ENCODE data around the gene COL13A1. TPM values are rescaled to one million over a fixed set of nuclear protein-coding genes. Genes with fewer than 3 reads are reported as not detected.

Gene COL13A1
- total RNA-seq, 4 donors from 2014 or later: 0.30 to 2.0 (median 0.86) TPM

DNA sequence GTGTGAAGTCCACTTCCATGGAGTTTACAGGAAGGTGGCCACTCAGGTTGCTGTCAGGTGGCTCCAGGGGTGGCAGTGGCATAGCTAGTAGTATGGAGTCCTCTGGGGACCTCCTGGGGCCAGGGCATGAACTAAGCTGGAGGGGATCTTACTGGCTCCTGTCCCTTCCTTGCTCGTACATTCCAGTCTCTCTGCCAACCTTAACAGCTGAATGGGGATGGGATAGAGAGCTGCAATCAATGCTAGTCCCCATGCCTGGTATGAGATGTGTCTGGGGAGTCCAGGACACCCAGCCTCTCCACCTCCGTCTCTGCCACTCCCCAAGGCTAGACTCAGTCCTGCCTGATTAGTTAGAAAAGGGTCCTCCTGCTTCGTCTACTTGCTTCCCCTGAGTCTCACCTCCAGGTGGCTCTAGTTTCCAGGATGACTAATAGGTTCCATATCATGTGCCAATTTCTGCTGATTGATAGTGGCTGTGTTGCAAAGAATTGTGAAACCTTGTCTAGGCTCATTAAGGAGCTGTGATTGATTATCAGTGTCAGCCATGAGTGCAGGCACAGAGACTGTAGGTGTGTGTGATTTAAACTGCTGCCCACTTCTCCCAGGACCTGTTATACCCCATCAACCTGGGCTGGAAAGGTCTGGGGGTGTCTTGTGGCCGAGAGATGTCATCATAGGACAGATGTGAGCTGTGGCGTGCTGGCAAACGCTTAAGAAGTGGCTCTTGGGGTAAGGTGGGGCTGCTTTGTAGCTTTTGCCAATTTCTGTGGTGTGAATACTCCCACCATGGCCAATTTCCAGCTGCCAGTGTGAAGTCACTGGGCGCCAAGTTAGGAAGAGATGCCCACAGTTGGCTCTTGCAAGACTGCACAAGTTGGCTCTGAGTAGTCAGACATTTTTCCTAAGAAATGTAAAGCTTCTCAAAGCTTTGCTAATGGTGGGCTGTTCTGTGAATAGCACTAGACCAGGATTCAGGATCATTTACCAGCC lies 59.8 kb downstream of the COL13A1 start:
- H3K4me1 ChIP-seq: peaks cover 0 to 4% (median 0%) of the 10 kb centered on the region in 4 donors
- DNase-seq (ENCODE audit: low spot score in 2 of 2): peak in 1 of 2 donors; percentile 9
- TF ChIP-seq CTCF (IDR thresholded peaks at IDR 0.05) (no peak), POLR2A (IDR thresholded peaks at IDR 0.05) (no peak), EP300 (IDR thresholded peaks at IDR 0.05) (peak in 1 of 2 donors; percentile 67)
- no peak overlapping the region for H3K4me3 ChIP-seq
- no peaks in the 10 kb centered on the region for H3K9me3 ChIP-seq
- WGBS, 2 donors: 59 to 65% methylated on average over 7 of the region's 7 CpGs
- no peaks in the 10 kb centered on the region for H3K27me3 ChIP-seq
- no peak overlapping the region for H3K27ac ChIP-seq
- no peaks in the 10 kb centered on the region for H3K36me3 ChIP-seq

DNA sequence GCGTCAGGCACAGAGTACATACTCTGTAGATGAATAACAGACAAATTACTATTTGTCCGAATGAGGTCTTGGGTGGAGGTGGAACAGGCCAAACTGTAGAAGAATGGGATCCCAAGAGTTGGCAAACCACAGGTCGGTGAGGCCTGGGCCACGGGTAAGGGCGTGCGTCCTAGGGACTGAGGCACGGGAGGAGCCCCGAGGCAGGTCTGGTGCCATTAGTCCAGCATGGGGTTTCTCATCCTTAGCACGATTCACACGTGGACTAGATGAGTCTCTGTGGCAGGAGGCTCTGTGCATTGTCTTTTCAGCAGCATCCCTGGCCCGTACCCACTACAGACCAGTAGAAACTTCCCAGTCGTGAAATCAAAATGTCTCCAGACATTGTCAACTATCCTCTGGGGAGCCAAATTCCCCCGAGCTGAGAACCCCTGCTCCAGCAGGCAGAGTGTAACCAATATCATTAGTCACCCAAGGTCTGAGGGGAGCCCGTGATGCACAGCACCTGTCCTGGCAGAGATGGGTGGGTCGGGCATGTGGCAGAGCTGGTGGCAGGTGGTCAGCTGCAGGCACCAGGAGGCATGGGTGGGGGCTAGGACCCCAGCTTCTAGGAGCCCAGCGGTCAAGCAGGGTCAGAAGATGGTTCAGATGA lies 61.3 kb downstream of the COL13A1 start:
- no peak for DNase-seq (ENCODE audit: low spot score in 2 of 2)
- TF ChIP-seq EP300 (IDR thresholded peaks at IDR 0.05): no peak
- TF ChIP-seq CTCF (IDR thresholded peaks at IDR 0.05): no peak
- no peak for TF ChIP-seq POLR2A (IDR thresholded peaks at IDR 0.05)
- no peak overlapping the region for H3K4me3 ChIP-seq
- peaks cover 0 to 3% of the 10 kb centered on the region in 2 donors for H3K27me3 ChIP-seq
- H3K36me3 ChIP-seq: no peaks in the 10 kb centered on the region
- peaks cover 0 to 14% (median 0%) of the 10 kb centered on the region in 4 donors for H3K4me1 ChIP-seq
- WGBS, 2 donors: 91 to 94% methylated on average over 12 to 15 of the region's 16 CpGs
- H3K27ac ChIP-seq: no peak overlapping the region
- H3K9me3 ChIP-seq: no peaks in the 10 kb centered on the region

DNA sequence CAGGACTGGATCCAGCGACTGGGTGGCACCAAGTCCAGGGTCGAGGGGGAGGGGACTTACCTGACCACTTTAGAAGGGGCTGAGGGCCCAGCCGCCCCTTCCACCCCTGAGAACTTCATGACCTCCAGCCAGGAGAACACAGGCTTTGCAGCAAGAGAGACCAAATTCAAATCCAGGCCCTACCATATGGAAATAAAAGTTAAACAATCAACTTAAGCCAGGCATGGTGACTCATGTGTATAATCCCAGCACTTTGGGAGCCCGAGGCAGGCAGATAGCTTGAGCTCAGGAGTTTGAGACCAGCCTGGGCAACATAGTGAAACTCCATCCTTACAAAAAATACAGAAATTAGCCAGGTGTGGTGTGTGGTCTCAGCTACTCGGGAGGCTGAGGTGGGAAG lies 61.9 kb downstream of the COL13A1 start:
- H3K36me3 ChIP-seq: no peaks in the 10 kb centered on the region
- no peaks in the 10 kb centered on the region for H3K9me3 ChIP-seq
- WGBS, 2 donors: 83 to 94% methylated on average over 5 of the region's 5 CpGs
- no peak overlapping the region for H3K4me3 ChIP-seq
- no peak for TF ChIP-seq POLR2A (IDR thresholded peaks at IDR 0.05)
- no peak for TF ChIP-seq EP300 (IDR thresholded peaks at IDR 0.05)
- TF ChIP-seq CTCF (IDR thresholded peaks at IDR 0.05): no peak
- peaks cover 0 to 3% of the 10 kb centered on the region in 2 donors for H3K27me3 ChIP-seq
- no peak overlapping the region for H3K27ac ChIP-seq
- no peak for DNase-seq (ENCODE audit: low spot score in 2 of 2)
- peaks cover 0 to 14% (median 0%) of the 10 kb centered on the region in 4 donors for H3K4me1 ChIP-seq

DNA sequence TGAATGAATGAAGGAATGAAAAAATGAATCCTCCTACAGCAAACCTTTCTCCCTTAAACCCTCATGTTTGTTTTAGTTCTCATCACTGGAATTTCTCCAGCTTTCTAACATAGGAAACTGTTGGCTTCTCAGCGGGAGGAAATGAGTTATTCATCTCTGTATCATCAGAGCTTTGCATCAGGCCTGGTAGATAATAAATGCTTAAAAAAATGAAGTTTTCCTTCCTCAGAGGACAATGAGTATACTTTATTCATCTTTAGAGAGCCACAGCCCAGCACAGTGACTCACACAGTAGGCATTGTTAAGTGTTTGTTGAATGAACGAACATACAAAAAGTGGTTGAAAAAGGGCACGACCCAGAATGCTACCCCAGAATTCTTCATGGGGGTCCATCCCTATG lies 62.6 kb downstream of the COL13A1 start:
- no peaks in the 10 kb centered on the region for H3K36me3 ChIP-seq
- WGBS, 2 donors: 30 to 42% methylated on average over 3 of the region's 3 CpGs

More for the DNA sequence above, 62.6 kb downstream of the COL13A1 start:
- no peaks in the 10 kb centered on the region for H3K9me3 ChIP-seq
- TF ChIP-seq EP300 (IDR thresholded peaks at IDR 0.05) (no peak), CTCF (IDR thresholded peaks at IDR 0.05) (no peak), POLR2A (IDR thresholded peaks at IDR 0.05) (no peak)
- H3K4me3 ChIP-seq: no peak overlapping the region
- peaks cover 0 to 3% of the 10 kb centered on the region in 2 donors for H3K27me3 ChIP-seq
- DNase-seq (ENCODE audit: low spot score in 2 of 2): no peak
- H3K4me1 ChIP-seq: peaks cover 0 to 14% (median 0%) of the 10 kb centered on the region in 4 donors
- no peak overlapping the region for H3K27ac ChIP-seq
